GM18909 (cell line): Measurements from ENCODE around the gene KRTAP10-11.

Experiments
- ATAC-seq: cut with Tn5 transposase; IDR thresholded peaks from one replicate; pipeline ENCODE4 v1.9.1; 2021; ENCODE audit warnings: mild to moderate bottlenecking; ENCODE audit not compliant: unreplicated experiment, poor library complexity

KRTAP10-11 gene

DNA sequence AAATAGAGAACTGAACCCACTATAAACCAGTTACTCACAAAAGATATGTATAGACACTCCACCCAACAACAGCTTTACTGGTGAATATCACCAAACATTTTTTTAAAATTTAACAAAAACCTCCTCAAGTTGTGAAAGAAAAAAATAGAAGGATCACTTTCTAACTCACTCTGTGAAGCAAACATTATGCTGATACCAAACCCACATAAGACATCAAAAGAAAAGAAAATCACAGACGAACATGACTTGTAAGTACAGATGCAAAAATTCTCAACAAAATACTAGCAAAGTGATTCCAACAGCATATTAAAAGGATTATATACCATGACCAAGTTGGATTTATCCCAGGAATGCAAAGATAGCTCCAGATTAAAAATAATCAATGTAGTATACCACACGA is 45.5 kb downstream of the KRTAP10-11 start:
- ATAC-seq, result no peak

DNA sequence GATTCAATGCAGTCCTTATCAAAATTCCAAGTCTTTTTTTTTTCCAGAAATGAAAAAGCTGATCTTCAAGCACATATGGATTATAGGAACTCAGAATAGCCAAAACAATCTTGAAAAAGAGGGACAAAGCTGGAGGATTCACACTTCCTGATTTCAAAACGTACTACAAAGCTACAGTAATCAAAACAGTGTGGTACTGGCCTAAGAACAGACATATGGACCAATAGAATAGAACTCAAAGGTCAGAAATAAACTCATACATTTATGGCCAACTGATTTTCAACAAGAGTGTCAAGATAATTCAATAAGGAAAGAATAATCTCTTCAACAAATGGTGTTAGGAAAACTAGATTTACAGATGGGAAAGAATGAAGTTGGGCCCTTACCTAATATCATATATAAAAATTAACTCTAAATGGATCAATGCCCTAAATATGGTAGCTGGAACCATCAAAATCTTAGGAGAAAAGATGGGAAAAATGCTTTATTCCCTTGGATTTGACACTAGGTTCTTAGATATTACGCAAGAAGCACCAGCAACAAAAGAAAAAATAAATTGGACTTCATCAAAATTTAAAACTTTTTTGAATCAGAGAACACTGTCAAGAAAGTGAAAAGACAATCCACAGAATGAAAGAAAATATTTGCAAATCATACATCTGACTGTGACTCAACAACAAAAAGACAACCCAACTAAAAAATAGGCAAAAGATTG is 46.7 kb downstream of the KRTAP10-11 start:
- no peak for ATAC-seq

DNA sequence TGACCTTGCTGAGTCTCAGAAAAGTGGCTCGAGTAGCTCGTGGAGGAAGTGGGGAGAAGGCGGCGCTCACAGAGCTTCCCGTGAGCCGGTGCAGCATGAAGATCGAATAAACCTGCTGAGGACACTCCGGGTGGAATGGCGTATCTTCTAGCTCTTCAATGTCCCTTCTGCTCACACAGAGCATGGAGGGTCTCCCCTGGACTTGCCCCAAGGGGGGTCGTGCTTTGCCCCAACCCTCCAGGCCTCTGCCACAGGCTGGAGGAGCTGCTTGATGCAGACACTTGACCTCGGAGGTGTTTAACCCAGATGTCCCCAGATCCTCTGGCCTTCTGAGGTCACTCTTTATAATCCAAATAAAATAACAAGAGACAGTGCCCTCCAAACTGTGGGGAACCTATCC is 48.6 kb downstream of the KRTAP10-11 start:
- no peak for ATAC-seq

DNA sequence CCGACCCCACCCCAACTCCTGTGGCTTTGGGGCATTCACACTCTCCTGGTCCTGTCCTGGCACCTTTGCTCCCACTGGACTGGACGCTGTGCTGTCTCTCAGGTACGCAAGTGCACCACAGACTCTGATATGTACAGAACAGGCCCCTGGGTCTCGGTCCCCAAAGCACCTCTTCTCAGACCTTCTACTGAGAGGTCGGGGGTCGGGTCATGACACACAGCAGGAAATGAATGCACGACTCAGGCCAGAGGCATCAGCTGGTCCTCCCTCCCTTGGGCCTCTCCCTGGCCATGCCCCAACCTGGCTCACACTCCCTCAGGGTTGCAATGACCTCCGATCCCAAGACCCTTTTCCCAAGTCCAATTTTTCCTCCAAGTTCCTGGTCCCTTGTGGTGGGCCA is 49.0 kb downstream of the KRTAP10-11 start:
- ATAC-seq, result no peak

DNA sequence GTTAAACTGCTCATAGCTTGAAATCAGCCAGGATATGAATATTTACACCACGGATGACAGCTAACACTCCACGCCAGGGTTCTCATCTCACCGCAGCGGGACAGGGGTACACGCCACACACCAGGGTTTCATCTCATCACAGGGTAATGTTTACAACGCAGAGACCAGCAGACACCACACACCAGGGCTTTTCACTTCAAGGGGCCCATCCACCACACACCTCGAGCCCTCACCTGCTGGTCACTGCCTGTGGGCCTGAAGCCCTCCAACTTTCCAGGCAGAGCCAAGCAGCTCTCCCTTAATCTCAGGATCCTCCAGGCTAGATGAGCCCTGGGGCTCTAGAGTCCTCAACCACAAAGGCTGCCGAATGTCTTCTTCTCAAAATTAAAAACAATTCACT is 49.4 kb downstream of the KRTAP10-11 start:
- ATAC-seq, result no peak

DNA sequence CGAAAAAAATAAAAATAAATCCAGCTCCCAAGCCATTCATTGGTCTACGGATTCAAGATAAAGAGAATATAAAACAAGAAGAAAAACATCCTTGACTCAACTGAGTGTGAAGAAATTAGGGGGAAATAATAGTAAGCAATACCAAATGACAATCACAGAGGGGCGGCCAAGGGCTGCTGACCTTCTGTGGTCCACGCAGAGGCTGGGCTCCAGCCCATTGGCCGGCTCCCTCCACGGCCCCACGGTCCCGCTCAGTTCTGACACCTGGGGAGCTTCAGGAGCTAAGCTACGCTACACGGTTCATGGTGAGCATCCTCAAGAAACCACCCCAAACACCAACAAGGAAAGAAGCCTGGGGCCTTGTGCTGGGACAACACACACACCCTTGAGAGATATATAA is 50.4 kb downstream of the KRTAP10-11 start:
- ATAC-seq, result no peak
